Urinary bladder (tissue), 4 donors: ENCODE results near the gene LIN28B. TPM values are rescaled to one million over a fixed set of nuclear protein-coding genes. Genes with fewer than 3 reads are reported as not detected.

Source experiments
- DNase-seq: peaks from one replicate; pipeline ENCODE4 v3.0.0-alpha.2; 2015; ENCODE audit errors: extremely low spot score
- H3K27ac ChIP-seq: one replicate; pipeline ENCODE4 v1.5.1; 2013; ENCODE audit warnings: low read depth, mild to moderate bottlenecking, moderate library complexity
- H3K36me3 ChIP-seq: one replicate; pipeline ENCODE4 v1.6.1; 2013; ENCODE audit warnings: mild to moderate bottlenecking, moderate library complexity; ENCODE audit not compliant: insufficient read depth
- H3K4me1 ChIP-seq: one replicate; pipeline ENCODE4 v1.6.1; 2013; ENCODE audit warnings: mild to moderate bottlenecking, moderate library complexity; ENCODE audit not compliant: insufficient read depth
- H3K4me3 ChIP-seq: one replicate; pipeline ENCODE4 v1.5.1; 2013; ENCODE audit warnings: low read depth, low read length
- WGBS: extraction: QIAGEN DNeasy Blood & Tissue Kit; methylation state at CpG from one replicate; pipeline ENCODE4 v1.1.7; 2013; 5-methylcytosine and 5-hydroxymethylcytosine counted together
- polyA plus RNA-seq: library from polyadenylated mRNA; stranded (reverse); fragments of 200-250 nt; gene quantifications from one replicate; pipeline ENCODE4 v1.2.3, GENCODE V29; 2013
- total RNA-seq: library from RNA; depleted of rRNA; stranded (reverse); fragments of >200 nt; gene quantifications from one replicate; pipeline ENCODE4 v1.2.3, GENCODE V29; 2014
- donor health status: healthy with polysubstance abuse.
- donor health status: healthy.

The LIN28B gene, protein sequence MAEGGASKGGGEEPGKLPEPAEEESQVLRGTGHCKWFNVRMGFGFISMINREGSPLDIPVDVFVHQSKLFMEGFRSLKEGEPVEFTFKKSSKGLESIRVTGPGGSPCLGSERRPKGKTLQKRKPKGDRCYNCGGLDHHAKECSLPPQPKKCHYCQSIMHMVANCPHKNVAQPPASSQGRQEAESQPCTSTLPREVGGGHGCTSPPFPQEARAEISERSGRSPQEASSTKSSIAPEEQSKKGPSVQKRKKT
- total RNA-seq (0.37 TPM), polyA plus RNA-seq (not detected)

DNA sequence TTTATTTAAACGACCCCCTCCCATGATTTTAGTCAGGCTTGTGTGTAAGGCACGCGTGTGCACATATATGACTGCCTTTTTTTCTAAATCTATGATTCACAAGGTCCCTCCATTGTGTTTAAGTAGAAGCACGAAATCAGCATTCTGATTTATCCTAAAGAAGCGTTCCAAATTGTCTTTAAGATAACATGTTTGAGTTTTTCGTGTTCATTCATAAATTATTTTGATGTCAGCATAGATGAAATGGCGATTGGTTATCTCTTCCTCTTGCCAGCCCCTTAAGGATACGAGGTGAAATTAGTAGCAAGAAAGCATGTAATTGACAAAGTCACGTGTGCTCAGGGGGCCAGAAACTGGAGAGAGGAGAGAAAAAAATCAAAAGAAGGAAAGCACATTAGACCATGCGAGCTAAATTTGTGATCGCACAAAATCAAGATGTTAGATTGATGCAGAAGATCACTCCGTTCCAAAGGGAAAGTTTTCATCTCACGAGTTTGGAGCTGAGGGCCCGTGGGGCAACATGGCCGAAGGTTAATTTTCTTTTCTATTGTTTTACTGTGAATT, at the start of gene LIN28B:
Gene LIN28B, plus strand, starts transcription at position 377 of the 564 bp plus-strand sequence. Its CDS starts 144 bp downstream, at position 521.
- WGBS: 5% methylated on average over 15 of the region's 15 CpGs
- H3K4me3 ChIP-seq: no peak within 1 kb of the TSS
- H3K36me3 ChIP-seq: no peaks in the 10 kb centered on the region
- no peaks in the 10 kb centered on the region for H3K4me1 ChIP-seq
- DNase-seq: no peak
- no peak within 1 kb of the TSS for H3K27ac ChIP-seq

DNA sequence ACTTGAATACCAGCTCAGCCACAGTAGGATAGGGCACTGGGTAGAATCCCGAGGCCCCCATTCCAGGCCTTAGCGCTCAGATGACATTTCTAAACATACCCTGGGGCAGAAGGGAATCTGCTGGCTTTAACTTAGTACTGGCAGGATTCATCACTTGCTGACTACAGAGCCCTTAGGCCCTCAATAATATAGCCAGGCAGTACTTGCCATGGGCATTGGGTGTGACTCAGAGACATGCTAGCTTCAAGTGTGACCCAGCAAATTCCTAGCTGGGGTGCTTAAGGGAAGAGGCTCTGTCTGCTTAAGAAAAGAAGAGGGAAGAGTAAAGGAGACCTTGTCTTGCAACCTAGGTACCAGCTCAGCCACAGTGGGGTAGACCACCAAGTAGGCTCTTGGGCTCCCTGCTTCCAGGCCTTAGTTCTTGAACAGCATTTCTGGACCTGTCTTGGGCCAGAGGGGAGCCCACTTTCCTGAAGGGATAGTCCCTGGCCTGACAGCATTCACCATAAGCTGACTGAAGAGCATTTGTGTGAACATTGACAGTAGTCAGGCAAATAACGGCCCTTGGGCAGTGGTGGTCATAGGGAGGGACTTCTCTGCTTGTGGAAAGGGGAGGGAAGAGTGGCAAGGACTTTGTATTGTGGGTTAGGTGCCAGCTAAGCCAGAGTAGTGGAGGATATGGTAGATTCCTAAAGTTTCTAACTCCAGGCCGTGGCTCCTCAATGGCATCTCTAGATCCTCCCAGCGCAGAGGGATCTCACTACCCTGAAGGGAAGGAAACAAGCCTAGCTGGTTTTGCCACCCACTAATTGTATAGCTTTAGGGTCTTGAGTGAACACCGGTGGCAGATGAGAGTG, 48.6 kb upstream of the LIN28B start:
- 85% methylated on average over 6 of the region's 6 CpGs for WGBS
- no peak for DNase-seq
- no peak overlapping the region for H3K4me3 ChIP-seq
- H3K4me1 ChIP-seq: no peaks in the 10 kb centered on the region
- H3K36me3 ChIP-seq: no peaks in the 10 kb centered on the region
- H3K27ac ChIP-seq: no peak overlapping the region

DNA sequence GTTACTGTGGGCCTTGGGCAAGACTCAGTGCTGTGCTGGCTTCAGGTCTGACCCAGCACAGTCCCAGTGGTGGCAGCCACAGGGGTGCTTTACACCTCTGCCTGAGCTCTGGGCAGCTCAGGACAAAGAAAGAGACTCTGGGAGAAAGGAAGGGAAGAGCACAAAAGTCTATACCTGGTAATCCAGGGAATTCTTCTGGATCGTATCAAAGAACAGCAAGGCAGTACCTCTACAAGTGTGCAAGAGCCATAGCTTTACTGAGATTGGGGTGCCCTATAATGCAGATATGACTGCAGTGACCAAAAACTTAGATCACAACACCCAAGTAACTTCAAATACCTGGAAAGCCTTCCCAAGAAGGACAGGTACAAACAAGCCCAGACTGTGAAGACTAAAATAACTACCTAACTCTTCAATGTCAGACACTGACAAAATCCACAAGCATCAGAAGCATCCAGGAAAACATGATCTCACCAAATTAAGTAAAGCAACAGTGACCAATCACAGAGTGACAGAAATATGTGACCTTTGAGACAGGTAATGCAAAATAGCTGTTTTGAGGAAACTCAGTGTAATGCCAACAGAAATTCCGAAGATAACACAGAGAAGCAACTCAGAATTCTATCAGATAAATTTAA, 47.9 kb upstream of the LIN28B start:
- Histone ChIP-seq H3K27ac (no peak overlapping the region), H3K4me3 (no peak overlapping the region), H3K4me1 (no peaks in the 10 kb centered on the region), H3K36me3 (no peaks in the 10 kb centered on the region)
- 89% methylated on average over 2 of the region's 2 CpGs for whole genome bisulfite sequencing
- no peak for DNase-seq

DNA sequence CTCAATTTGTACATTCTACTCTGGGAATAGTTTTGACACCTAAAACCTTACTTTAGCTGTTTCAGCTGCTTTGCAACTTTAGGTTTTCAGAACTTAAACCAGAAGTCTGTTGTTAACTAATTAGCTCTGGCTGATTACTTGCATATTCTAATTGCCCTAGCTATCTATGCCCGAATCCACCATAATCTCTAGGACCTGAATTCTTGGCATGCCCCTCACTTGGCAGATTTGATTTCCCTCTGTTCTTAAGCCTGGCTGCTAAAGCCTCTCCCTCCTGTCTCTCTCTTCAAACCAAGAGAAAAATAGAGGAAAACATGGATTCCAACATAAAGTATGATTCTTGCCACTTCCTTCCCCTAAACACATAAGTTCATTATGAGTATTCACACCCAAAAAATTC, 35.0 kb upstream of the LIN28B start:
- DNase-seq: no peak
- Histone ChIP-seq H3K4me3 (no peak overlapping the region), H3K4me1 (no peaks in the 10 kb centered on the region), H3K27ac (no peak overlapping the region), H3K36me3 (no peaks in the 10 kb centered on the region)
- 24% methylated on average over 1 of the region's 1 CpG for WGBS

DNA sequence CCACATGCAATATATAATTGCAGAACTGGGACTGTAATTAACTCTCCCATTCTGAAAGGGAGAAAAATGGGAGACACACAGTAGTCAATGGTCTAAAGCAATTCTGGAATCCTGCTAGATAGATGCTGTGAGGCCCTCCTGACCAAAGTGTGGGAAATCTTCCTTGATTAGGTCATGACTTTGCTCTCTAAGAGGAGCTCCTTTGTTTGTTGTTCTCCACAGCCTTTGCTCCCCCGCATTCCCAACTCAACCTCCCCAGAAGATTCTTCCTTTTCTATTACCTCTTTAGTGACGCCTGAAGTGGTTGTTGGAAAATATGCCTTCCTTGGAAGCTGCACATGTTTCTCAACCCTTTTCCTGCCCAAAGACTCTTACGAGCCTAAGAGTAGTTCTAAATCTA, 28.8 kb upstream of the LIN28B start:
- no peaks in the 10 kb centered on the region for H3K4me1 ChIP-seq
- no peak overlapping the region for H3K4me3 ChIP-seq
- H3K27ac ChIP-seq: no peak overlapping the region
- WGBS: 72% methylated on average over 3 of the region's 3 CpGs
- H3K36me3 ChIP-seq: no peaks in the 10 kb centered on the region
- DNase-seq: no peak

DNA sequence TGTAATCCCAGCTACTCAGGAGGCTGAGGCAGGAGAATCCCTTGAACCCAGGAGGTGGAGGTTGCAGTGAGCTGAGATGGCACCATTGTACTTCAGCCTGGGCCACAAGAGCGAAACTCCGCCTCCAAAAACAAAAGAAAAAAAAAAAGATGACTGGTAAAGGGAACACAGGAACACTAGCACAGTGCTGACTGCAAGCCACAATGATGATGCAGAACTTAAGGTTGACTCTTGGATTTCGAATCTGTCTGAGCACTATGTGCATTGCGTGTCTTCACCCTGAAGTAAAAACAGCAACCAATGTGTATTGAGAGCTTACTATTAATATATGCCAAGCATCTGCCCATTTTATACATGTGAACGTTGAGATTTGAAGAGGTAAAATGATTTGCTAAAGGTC, 27.6 kb upstream of the LIN28B start:
- H3K4me3 ChIP-seq: no peak overlapping the region
- no peaks in the 10 kb centered on the region for H3K36me3 ChIP-seq
- DNase-seq: no peak
- 71% methylated on average over 5 of the region's 5 CpGs for WGBS
- H3K27ac ChIP-seq: no peak overlapping the region
- H3K4me1 ChIP-seq: no peaks in the 10 kb centered on the region

DNA sequence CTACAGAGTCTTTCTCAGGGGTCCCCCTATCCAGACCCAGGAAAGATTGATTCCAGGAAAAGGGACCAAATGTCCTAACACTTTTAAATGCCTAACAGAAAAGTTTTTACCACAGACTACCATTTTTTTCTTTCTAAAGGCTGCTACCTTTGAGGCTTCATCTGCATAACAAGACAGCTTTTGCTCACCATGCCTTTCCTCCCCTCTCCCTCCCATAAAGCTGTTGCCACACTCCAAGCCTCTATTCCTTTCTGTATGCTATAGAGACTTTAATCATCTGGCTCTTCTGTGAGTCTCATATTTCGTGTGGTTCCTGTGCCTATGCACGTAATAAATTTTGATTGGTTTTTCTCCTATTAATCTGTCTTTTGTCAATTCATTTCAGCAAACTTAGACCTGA, 26.0 kb upstream of the LIN28B start:
- no peaks in the 10 kb centered on the region for H3K36me3 ChIP-seq
- no peak overlapping the region for H3K27ac ChIP-seq
- no peak overlapping the region for H3K4me3 ChIP-seq
- WGBS: 60% methylated on average over 2 of the region's 2 CpGs
- no peak for DNase-seq
- no peaks in the 10 kb centered on the region for H3K4me1 ChIP-seq

DNA sequence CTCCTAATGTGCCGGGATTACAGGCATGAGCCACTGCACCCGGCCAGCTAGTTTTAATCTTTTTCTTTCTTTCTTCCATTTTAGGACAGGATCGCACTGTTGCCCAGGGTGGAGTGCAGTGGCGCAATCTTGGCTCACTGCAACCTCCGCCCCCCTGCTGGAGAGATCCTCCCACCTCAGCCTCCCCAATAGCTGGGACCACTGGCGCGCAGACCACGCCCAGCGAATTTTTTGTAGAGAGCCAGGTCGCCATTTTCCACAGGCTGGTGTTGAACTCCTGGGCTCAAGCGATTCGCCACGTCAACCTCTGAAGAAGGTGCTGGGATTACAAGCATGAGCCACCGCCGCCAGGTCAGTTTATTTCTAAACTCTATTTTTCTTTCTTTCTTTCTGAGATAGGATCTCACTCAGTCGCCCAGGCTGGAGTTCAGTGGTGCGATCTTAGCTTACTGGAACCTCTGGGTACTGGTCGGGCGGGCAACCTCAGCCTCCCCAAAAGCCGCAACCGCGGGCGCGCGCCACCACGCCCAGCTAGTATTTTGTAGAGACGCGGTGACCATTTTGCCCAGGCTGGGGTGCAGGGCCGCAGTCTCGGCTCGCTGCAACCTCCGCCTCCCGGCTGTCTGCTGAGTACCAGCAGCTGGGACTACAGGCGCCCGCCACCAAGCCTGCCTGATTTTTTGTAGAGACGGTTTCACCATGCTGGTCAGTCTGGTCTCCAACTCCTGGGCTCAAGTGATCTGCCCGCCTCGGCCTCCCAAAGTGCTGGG, 20.0 kb upstream of the LIN28B start:
- H3K4me1 ChIP-seq: no peaks in the 10 kb centered on the region
- 94% methylated on average over 38 of the region's 38 CpGs for WGBS
- H3K36me3 ChIP-seq: no peaks in the 10 kb centered on the region
- no peak overlapping the region for H3K4me3 ChIP-seq
- H3K27ac ChIP-seq: no peak overlapping the region
- no peak for DNase-seq

DNA sequence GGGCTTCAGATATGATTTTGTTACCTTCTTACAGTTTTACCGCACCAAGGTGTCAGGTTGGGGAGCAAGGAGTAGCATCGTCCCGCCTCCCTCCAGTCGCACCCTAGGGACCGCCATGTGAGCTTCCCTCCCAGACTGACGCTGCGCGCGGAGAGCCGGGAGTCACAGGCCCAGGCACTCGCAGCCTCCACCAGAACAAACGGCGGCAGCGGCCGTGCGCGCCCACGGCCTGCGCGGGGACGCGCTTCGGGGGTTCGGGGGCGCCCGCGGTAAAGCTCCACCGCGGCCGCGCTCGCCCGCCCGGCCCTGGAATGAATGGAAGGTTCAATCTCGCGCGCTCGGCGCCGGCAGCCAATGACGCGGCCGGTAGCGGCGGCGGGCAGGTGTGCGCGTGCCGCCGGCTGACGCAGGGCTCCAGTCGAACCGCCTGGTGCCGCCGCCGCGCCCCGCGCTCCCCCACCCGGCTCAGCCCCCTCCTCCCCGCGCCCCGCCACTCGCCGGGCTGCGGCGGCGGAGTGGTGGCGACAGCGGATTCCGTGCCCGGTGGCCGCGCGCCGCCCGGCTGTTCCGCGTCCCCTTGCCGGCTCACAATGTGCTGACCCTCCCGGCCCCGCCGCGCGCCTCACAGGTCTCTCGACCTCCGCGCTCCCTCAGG, 16.5 kb upstream of the LIN28B start:
- DNase-seq: no peak
- Histone ChIP-seq H3K4me3 (no peak overlapping the region), H3K36me3 (no peaks in the 10 kb centered on the region), H3K27ac (no peak overlapping the region), H3K4me1 (no peaks in the 10 kb centered on the region)
- 4% methylated on average over 88 of the region's 88 CpGs for WGBS

DNA sequence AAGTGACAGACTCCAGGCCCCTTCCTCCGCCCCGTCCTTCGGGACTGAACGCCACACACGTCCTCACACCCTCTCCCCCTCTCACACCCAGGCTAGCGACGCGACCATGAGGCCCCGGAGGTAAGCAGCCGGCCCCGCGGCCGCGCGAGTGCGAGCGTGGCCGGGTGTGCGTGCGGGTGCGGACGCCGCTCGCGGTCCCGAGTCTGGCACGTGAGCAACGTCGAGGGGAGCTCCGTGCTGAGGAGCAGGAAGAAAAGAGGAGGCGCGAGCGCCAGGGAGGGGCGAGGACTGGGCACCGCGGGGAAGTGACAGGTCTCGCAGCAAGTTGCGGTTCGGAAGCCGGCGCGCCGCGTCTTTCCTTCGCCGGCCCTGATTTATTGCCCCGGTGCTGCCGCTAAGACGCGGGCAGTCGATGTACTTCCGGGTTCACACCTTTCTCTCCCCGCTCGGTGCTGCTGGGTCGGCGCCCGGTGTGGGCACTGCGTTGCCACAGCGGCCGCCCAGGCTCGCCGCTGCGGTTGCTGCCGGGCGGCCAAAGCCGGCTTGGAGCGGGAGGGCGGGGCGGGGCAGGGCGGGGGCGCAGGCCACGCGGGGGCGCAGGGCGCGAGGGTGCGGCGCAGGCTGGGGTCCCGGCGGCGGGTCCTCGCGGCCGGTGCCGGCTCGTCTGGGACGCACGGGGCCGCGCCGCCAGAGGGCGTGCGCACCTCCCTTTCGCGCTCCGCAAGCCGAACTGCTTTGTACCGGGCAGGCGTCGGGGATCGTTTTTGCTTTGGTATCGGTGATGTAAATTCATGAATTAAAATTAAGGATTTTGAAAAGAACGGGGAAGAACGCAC, 15.8 kb upstream of the LIN28B start:
- no peak for DNase-seq
- Histone ChIP-seq H3K4me1 (no peaks in the 10 kb centered on the region), H3K27ac (no peak overlapping the region), H3K4me3 (peak overlapping the region; percentile 42), H3K36me3 (no peaks in the 10 kb centered on the region)
- under 1% methylated on average over 104 of the region's 104 CpGs for WGBS

DNA sequence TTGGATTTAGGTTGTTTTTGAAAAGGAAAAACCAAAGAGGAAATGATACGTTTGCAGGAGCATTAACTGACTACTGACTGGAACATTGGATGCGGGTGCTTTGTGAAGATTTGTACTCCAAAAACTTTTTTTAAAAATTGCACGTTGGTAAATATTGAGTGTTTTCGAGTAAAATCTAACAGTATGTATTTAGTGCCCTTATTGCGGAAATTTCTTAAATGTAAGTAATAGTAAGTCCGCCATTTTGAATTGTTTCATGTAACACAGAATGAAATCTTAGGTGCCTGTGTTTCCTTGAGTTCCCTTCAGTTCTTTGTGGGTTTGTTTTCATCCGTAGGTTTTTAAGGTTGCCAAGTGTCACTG, 15.2 kb upstream of the LIN28B start:
- Histone ChIP-seq H3K36me3 (no peaks in the 10 kb centered on the region), H3K4me1 (no peaks in the 10 kb centered on the region), H3K27ac (no peak overlapping the region), H3K4me3 (peak overlapping the region; percentile 42)
- WGBS: 12% methylated on average over 7 of the region's 7 CpGs
- DNase-seq: no peak

DNA sequence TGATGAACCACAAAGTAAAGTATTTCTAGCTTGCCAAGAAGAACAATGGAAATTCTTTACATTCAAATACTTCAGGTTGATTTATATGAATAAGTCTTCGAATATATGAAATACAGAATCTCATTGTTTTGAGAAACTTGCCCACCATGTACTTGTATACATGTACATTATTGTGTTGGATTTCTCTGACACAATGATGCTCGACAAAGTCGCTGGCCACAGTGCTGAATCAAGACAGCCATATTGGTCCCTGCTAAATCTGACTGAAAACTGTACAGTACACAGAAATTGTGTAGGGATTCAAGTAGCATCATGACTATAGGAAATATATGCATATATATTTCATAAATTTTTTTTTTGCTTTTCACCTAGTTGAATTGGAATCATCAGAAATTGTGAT, 13.1 kb upstream of the LIN28B start:
- Histone ChIP-seq H3K36me3 (no peaks in the 10 kb centered on the region), H3K27ac (no peak overlapping the region), H3K4me3 (no peak overlapping the region), H3K4me1 (no peaks in the 10 kb centered on the region)
- WGBS: 59% methylated on average over 3 of the region's 3 CpGs
- no peak for DNase-seq
